Cardiac muscle cell (in vitro differentiated cells and primary cell): Measurements from ENCODE around the gene ARTN. TPM values are rescaled to one million over a fixed set of nuclear protein-coding genes. Genes with fewer than 3 reads are reported as not detected.

Source experiments
- DNase-seq, 2 donors: peaks; one replicate each; pipeline versions ENCODE4 v3.0.0 to v3.0.0-alpha.2; 2010 to 2017; ENCODE audit warnings: low read depth in 1 of 2, low spot score in 1 of 2
- H3K27ac ChIP-seq: fragments of 200-600 bp; sonication (generic); 2 replicates; pipeline ENCODE4 v1.5.1; 2016
- H3K27me3 ChIP-seq: fragments of 200-600 bp; sonication (generic); 2 replicates; pipeline ENCODE4 v1.6.0; 2016; ENCODE audit warnings: control low read depth
- H3K36me3 ChIP-seq: fragments of 200-600 bp; sonication (generic); 2 replicates; pipeline ENCODE4 v1.5.1; 2016; ENCODE audit warnings: control low read depth
- H3K4me1 ChIP-seq: fragments of 200-600 bp; sonication (generic); 2 replicates; pipeline ENCODE4 v1.8.1; 2017; ENCODE audit warnings: low read depth, mild to moderate bottlenecking, mixed run types
- H3K4me3 ChIP-seq: fragments of 200-600 bp; sonication (generic); 2 replicates; pipeline ENCODE4 v1.5.1; 2016; ENCODE audit warnings: mild to moderate bottlenecking
- H3K9me3 ChIP-seq: fragments of 200-600 bp; sonication (generic); 2 replicates; pipeline ENCODE4 v1.5.1; 2017; ENCODE audit warnings: low read depth, mild to moderate bottlenecking, control low read depth
- CTCF ChIP-seq: IDR thresholded peaks from 2 replicates; pipeline ENCODE4 v1.5.1; 2012; ENCODE audit warnings: low read depth, mild to moderate bottlenecking, low read length
- polyA plus RNA-seq: library from polyadenylated mRNA; unstranded; fragments of >200 nt; fragmentation: Nextera tagmentation; extraction: Ambion mirVana; gene quantifications from 2 replicates; pipeline ENCODE4 v1.2.1, GENCODE V29; 2016
- total RNA-seq: library from RNA; depleted of rRNA; stranded (reverse); fragments of >200 nt; gene quantifications from 2 replicates; pipeline ENCODE4 v1.2.3, GENCODE V29; 2016

The ARTN gene
- total and polyA plus RNA-seq, 2 experiments from 2014 or later = 26.2 to 50.5 TPM

- no peaks in the 10 kb centered on the region for H3K9me3 ChIP-seq
- H3K4me3 ChIP-seq = no peak overlapping the region
- H3K36me3 ChIP-seq = no peaks in the 10 kb centered on the region
- DNase-seq = no peak
- H3K27me3 ChIP-seq = no peaks in the 10 kb centered on the region
- H3K4me1 ChIP-seq = no peaks in the 10 kb centered on the region
- no peak overlapping the region for H3K27ac ChIP-seq
- TF ChIP-seq CTCF = no peak
Measured at GRCh38 chr1:43925846-43926245, 7.8 kb upstream of the ARTN start.

- no peak overlapping the region for H3K4me3 ChIP-seq
- no peak overlapping the region for H3K27ac ChIP-seq
- no peaks in the 10 kb centered on the region for H3K27me3 ChIP-seq
- peak; percentile 40 for TF ChIP-seq CTCF
- DNase-seq = no peak
- no peaks in the 10 kb centered on the region for H3K36me3 ChIP-seq
- no peaks in the 10 kb centered on the region for H3K9me3 ChIP-seq
- H3K4me1 ChIP-seq = peaks cover 10% of the 10 kb centered on the region
Measured at GRCh38 chr1:43930168-43930948, 3.2 kb upstream of the ARTN start.

GRCh38 chr1:43930949-43931275 is 2.7 kb upstream of the ARTN start:
- H3K9me3 ChIP-seq = no peaks in the 10 kb centered on the region
- H3K4me3 ChIP-seq = no peak overlapping the region
- TF ChIP-seq CTCF = no peak
- DNase-seq = no peak
- H3K36me3 ChIP-seq = no peaks in the 10 kb centered on the region
- H3K27me3 ChIP-seq = peaks cover 2% of the 10 kb centered on the region
- peaks cover 12% of the 10 kb centered on the region for H3K4me1 ChIP-seq
- H3K27ac ChIP-seq = no peak overlapping the region

- TF ChIP-seq CTCF = no peak
- no peak overlapping the region for H3K27ac ChIP-seq
- no peaks in the 10 kb centered on the region for H3K9me3 ChIP-seq
- peaks cover 3% of the 10 kb centered on the region for H3K27me3 ChIP-seq
- H3K4me1 ChIP-seq = peaks cover 12% of the 10 kb centered on the region
- H3K4me3 ChIP-seq = no peak overlapping the region
- peak in 1 of 2 donors; percentile 41 for DNase-seq
- H3K36me3 ChIP-seq = no peaks in the 10 kb centered on the region
Measured at GRCh38 chr1:43931711-43932660, 1.6 kb upstream of the ARTN start.

- TF ChIP-seq CTCF = no peak
- H3K27me3 ChIP-seq = peaks cover 3% of the 10 kb centered on the region
- peak in 1 of 2 donors; percentile 29 for DNase-seq
- peaks cover 12% of the 10 kb centered on the region for H3K4me1 ChIP-seq
- peak overlapping the region; percentile 35 for H3K4me3 ChIP-seq
- H3K9me3 ChIP-seq = no peaks in the 10 kb centered on the region
- no peaks in the 10 kb centered on the region for H3K36me3 ChIP-seq
- no peak overlapping the region for H3K27ac ChIP-seq
Measured at GRCh38 chr1:43932786-43933385, 715 bp upstream of the ARTN start.
